A549 (cell line): ENCODE measurements around the gene FYB1. TPM values are rescaled to one million over a fixed set of nuclear protein-coding genes. Genes with fewer than 3 reads are reported as not detected.

Source experiments
- ATAC-seq, 2 experiments: fragments of 200-7000 bp in 1 of 2; fragments of >200 bp in 1 of 2; cut with Nextera tagmentation in 1 of 2; cut with Tn5 transposase in 1 of 2; 3 replicates each; pipeline versions ENCODE4 v1.8.0 to v1.9.1; 2018 to 2020; ENCODE audit warnings: mild to moderate bottlenecking in 1 of 2, moderate library complexity in 1 of 2
- CTCF ChIA-PET: fragments of 300-600 bp; sonication (Branson Sonifier 250); formaldehyde crosslinking; extraction: SDS; loops from one replicate; lab custom pipeline; 2021; ENCODE audit warnings: antibody characterized with exemption, inconsistent platforms; lab: Yijun Ruan, JAX
- POLR2A ChIA-PET: fragments of 350-600 bp; formaldehyde crosslinking; extraction: SDS; loops from one replicate; lab custom pipeline; 2021; ENCODE audit warnings: antibody characterized with exemption, inconsistent platforms; lab: Yijun Ruan, JAX
- DNase-seq, 2 experiments: peaks; one replicate each; pipeline versions ENCODE4 v3.0.0 to v3.0.0-alpha.2; 2011 to 2016; ENCODE audit warnings: low read depth in 1 of 2, low spot score in 1 of 2
- FAIRE-seq: peaks from 2 replicates; lab custom pipeline; 2011; peaks lifted over from hg19 to GRCh38; lab: Jason Lieb, UNC
- H3K27ac ChIP-seq, 2 experiments: fragments of >200 bp; sonication (Bioruptor Twin); formaldehyde crosslinking; 3 replicates each; pipeline ENCODE4 v1.5.1; 2016 to 2017
- H3K4me1 ChIP-seq: fragments of >200 bp; sonication (Bioruptor Twin); formaldehyde crosslinking; 3 replicates; pipeline ENCODE4 v1.6.1; 2016
- H3K4me2 ChIP-seq: fragments of >200 bp; sonication (Bioruptor Twin); formaldehyde crosslinking; 3 replicates; pipeline ENCODE4 v1.6.1; 2016
- H3K4me3 ChIP-seq: fragments of >200 bp; sonication (Bioruptor Twin); formaldehyde crosslinking; 3 replicates; pipeline ENCODE4 v1.5.1; 2016
- H3K9me3 ChIP-seq: fragments of >200 bp; sonication (Bioruptor Twin); formaldehyde crosslinking; 3 replicates; pipeline ENCODE4 v1.6.1; 2016
- CBX8 ChIP-seq: fragments of 200-600 bp; sonication (generic); IDR thresholded peaks from 2 replicates; pipeline ENCODE4 v1.6.1; 2016
- CTCF ChIP-seq: fragments of >200 bp; sonication (Bioruptor Twin); formaldehyde crosslinking; IDR thresholded peaks from 3 replicates; pipeline ENCODE4 v1.5.1; 2016
- EP300 ChIP-seq, 2 experiments: fragments of >200 bp; sonication (Bioruptor Twin); formaldehyde crosslinking; IDR thresholded peaks; 2 replicates in 1 of 2; 3 replicates in 1 of 2; pipeline ENCODE4 v1.6.1; 2016 to 2017
- ESRRA ChIP-seq: fragments of 150-350 bp; IDR thresholded peaks from 2 replicates; pipeline ENCODE4 v1.6.1; 2014; ENCODE audit warnings: mild to moderate bottlenecking, low read length, borderline replicate concordance
- HDAC2 ChIP-seq: fragments of 200-600 bp; sonication (generic); IDR thresholded peaks from 2 replicates; pipeline ENCODE4 v1.6.1; 2016
- HEYL ChIP-seq: fragments of 250-450 bp; sonication (Bioruptor Pico); IDR thresholded peaks from 2 replicates; pipeline ENCODE4 v1.8.0; 2021; ENCODE audit warnings: mild to moderate bottlenecking, moderate library complexity
- HMGXB4 ChIP-seq: fragments of 250-450 bp; sonication (Bioruptor Pico); IDR thresholded peaks from 2 replicates; pipeline ENCODE4 v1.5.0; 2021; ENCODE audit warnings: mild to moderate bottlenecking, moderate library complexity, borderline replicate concordance
- HOXA7 ChIP-seq: fragments of 250-450 bp; sonication (Bioruptor Pico); IDR thresholded peaks from 2 replicates; pipeline ENCODE4 v1.5.0; 2020; ENCODE audit warnings: mild to moderate bottlenecking, moderate library complexity
- HOXB13 ChIP-seq: fragments of 250-450 bp; sonication (Bioruptor Pico); IDR thresholded peaks from 2 replicates; pipeline ENCODE4 v1.5.0; 2020; ENCODE audit warnings: low read depth, mild to moderate bottlenecking, moderate library complexity
- JUN ChIP-seq, 2 experiments: fragments of >200 bp; sonication (Bioruptor Twin); formaldehyde crosslinking; IDR thresholded peaks; 2 replicates in 1 of 2; 3 replicates in 1 of 2; pipeline ENCODE4 v1.6.1; 2016 to 2017
- KDM1A ChIP-seq: fragments of 200-600 bp; sonication (generic); IDR thresholded peaks from 2 replicates; pipeline ENCODE4 v1.6.1; 2016; ENCODE audit warnings: low read depth, mild to moderate bottlenecking
- MAFK ChIP-seq: fragments of 450-650 bp; IDR thresholded peaks from 2 replicates; pipeline ENCODE4 v1.6.1; 2014; ENCODE audit not compliant: partially characterized antibody
- MAX ChIP-seq: IDR thresholded peaks from 2 replicates; pipeline ENCODE4 v1.6.1; 2012
- MAZ ChIP-seq: fragments of 150-350 bp; IDR thresholded peaks from 2 replicates; pipeline ENCODE4 v1.6.1; 2014; ENCODE audit warnings: antibody characterized with exemption, low read depth, low read length, borderline replicate concordance
- NFE2L2 ChIP-seq: fragments of 150-350 bp; conservative IDR thresholded peaks from 2 replicates; pipeline ENCODE4 v1.6.1; 2014; ENCODE audit warnings: low read length
- PBX3 ChIP-seq: IDR thresholded peaks from 2 replicates; pipeline ENCODE4 v1.6.1; 2012
- POLR2AphosphoS2 ChIP-seq: conservative IDR thresholded peaks from 2 replicates; pipeline ENCODE4 v1.6.1; 2012; ENCODE audit warnings: low read length, improper control_type of control experiment, inconsistent platforms
- RAD21 ChIP-seq, 2 experiments: fragments of >200 bp in 1 of 2; sonication (Bioruptor Twin) in 1 of 2; formaldehyde crosslinking in 1 of 2; IDR thresholded peaks in 1 of 2; conservative IDR thresholded peaks in 1 of 2; 2 replicates in 1 of 2; 3 replicates in 1 of 2; pipeline ENCODE4 v1.6.1; 2012 to 2018; ENCODE audit warnings: inconsistent platforms in 1 of 2
- RCOR1 ChIP-seq: fragments of 150-350 bp; IDR thresholded peaks from 2 replicates; pipeline ENCODE4 v1.6.1; 2014; ENCODE audit warnings: antibody characterized with exemption, low read length, low read depth
- RNF2 ChIP-seq: fragments of 200-600 bp; sonication (generic); IDR thresholded peaks from 2 replicates; pipeline ENCODE4 v1.6.1; 2016; ENCODE audit warnings: low read depth, mild to moderate bottlenecking, antibody characterized with exemption, moderate library complexity, borderline replicate concordance
- ZNF302 ChIP-seq: fragments of 250-450 bp; sonication (Bioruptor Pico); IDR thresholded peaks from 2 replicates; pipeline ENCODE4 v1.9.0; 2021; ENCODE audit warnings: inconsistent platforms, mild to moderate bottlenecking, moderate library complexity
- ZSCAN20 ChIP-seq: fragments of 250-450 bp; sonication (Bioruptor Pico); IDR thresholded peaks from 2 replicates; pipeline ENCODE4 v1.8.0; 2022; ENCODE audit warnings: mild to moderate bottlenecking, moderate library complexity
- WGBS: methylation state at CpG from one replicate; pipeline ENCODE4 v1.1.6; 2017; ENCODE audit errors: missing lambda C conversion rate; 5-methylcytosine and 5-hydroxymethylcytosine counted together
- polyA plus RNA-seq, 4 experiments: library from polyadenylated mRNA; depleted of rRNA in 3 of 4; stranded (reverse); fragments of >200 nt; fragmentation: RNase III in 1 of 4; extraction: RNeasy Plus Mini Kit Qiagen cat#74134 plus additional on column Dnase treatment in 1 of 4; gene quantifications; 2 replicates in 3 of 4; 3 replicates in 1 of 4; pipeline ENCODE4 v1.2.3, GENCODE V29; 2011 to 2017

FYB1 gene
- polyA plus RNA-seq, 2 of the 4 experiments (the other 2 are of a cell fraction), result 7.4 to 34.6 TPM

GRCh38 chr5:39216631-39217030 is 2.7 kb downstream of the FYB1 start:
- Histone ChIP-seq H3K9me3 (no peaks in the 10 kb centered on the region), H3K4me1 (peaks cover 11% of the 10 kb centered on the region), H3K4me2 (no peak overlapping the region), H3K4me3 (no peak overlapping the region), H3K27ac (peak overlapping the region; percentile 2 to 11; a peak in 1 of 6 replicates)
- 62% methylated on average over 2 of the region's 2 CpGs for WGBS
- CTCF ChIA-PET, result interaction anchor here (0.7 to 7.7 kb wide), 34 partner anchors 10 to 369 kb away, joined by 3 to 107 read pairs (median 8); partner anchors contain the start of gene DAB2
- POLR2A ChIA-PET, result no interaction called here
- DNase-seq (no peak), ATAC-seq (no peak), FAIRE-seq (no peak)
- TF ChIP-seq MAFK (no peak), NFE2L2 (no peak), MAZ (no peak), CTCF (no peak), EP300 (IDR thresholded peaks at IDR 0.05) (no peak), RCOR1 (no peak), RNF2 (no peak), ZNF302 (no peak), KDM1A (no peak), PBX3 (no peak), JUN (IDR thresholded peaks at IDR 0.05) (no peak), HEYL (CRISPR knock-in tag) (no peak), HMGXB4 (no peak)

- no peaks in the 10 kb centered on the region for H3K9me3 ChIP-seq
- ChIA-PET CTCF (interaction anchor here (0.8 to 7.7 kb wide), 13 partner anchors 15 to 355 kb away, joined by 3 to 107 read pairs (median 19); partner anchors contain the start of gene DAB2), POLR2A (no interaction called here)
- DNase-seq (no peak), ATAC-seq (no peak), FAIRE-seq (no peak)
- WGBS, result 63% methylated on average over 3 of the region's 3 CpGs
- 0 out of 6 replicates have a peak overlapping the region, but pooled peaks of 1 of the 2 experiments have one; percentile 11 for H3K27ac ChIP-seq
- peaks cover 11% of the 10 kb centered on the region for H3K4me1 ChIP-seq
- no peak overlapping the region for H3K4me3 ChIP-seq
- TF ChIP-seq HOXA7, result no peak
- no peak for TF ChIP-seq MAX
- no peak for TF ChIP-seq POLR2AphosphoS2
- no peak for TF ChIP-seq RNF2
- no peak for TF ChIP-seq CBX8
- TF ChIP-seq RAD21 (conservative IDR thresholded peaks at IDR 0.05 in 1 of 2, IDR thresholded peaks at IDR 0.05 in 1 of 2), result no peak
- no peak for TF ChIP-seq HDAC2
- TF ChIP-seq ESRRA, result no peak
- no peak for TF ChIP-seq HOXB13 (CRISPR knock-in tag)
- TF ChIP-seq ZSCAN20, result no peak
- H3K4me2 ChIP-seq, result no peak overlapping the region
Measured at GRCh38 chr5:39215857-39216256, 3.5 kb downstream of the FYB1 start.
